HCT116 (cell line): ENCODE data around the gene TBX4. TPM values are rescaled to one million over a fixed set of nuclear protein-coding genes. Genes with fewer than 3 reads are reported as not detected.
A peak's percentile ranks its signal among the peaks of the same experiment; 100 is the strongest.

Source experiments
- ATAC-seq: fragments of 200-7000 bp; cut with Tn5 transposase; 2 replicates; pipeline ENCODE4 v1.9.1; 2020; ENCODE audit warnings: mild to moderate bottlenecking, moderate library complexity
- BruUV-seq: library from RNA; stranded (reverse); fragments of 400-500 nt; replicated peaks from 2 replicates; lab custom pipeline; 2021; lab: Mats Ljungman, UMichigan
- CTCF ChIA-PET: fragments of 300-600 bp; sonication (Branson Sonifier 250); formaldehyde crosslinking; loops from one replicate; lab custom pipeline; 2021; ENCODE audit warnings: antibody characterized with exemption; lab: Charles Lee
- POLR2A ChIA-PET: fragments of 300-600, 350-600 bp; sonication (Branson Sonifier 250); formaldehyde crosslinking; loops from one replicate; lab custom pipeline; 2021; ENCODE audit warnings: antibody characterized with exemption; lab: Charles Lee
- RAD21 ChIA-PET, 2 experiments: fragments of 300-600 bp; sonication (Branson Sonifier 250); formaldehyde crosslinking; loops; one replicate each; lab custom pipeline; 2023; ENCODE audit warnings: low total read pairs in 2 of 2; ENCODE audit not compliant: uncharacterized antibody in 2 of 2, unreplicated experiment in 2 of 2, low non-redundant PET in 1 of 2; lab: Charles Lee
- DNase-seq: peaks from one replicate; pipeline ENCODE4 v3.0.0-alpha.2; 2010; ENCODE audit warnings: low read depth, low spot score
- H2AFZ ChIP-seq: fragments of 200-600 bp; shearing (Covaris generic), sonication (generic); 2 replicates; pipeline ENCODE4 v1.6.1; 2017; ENCODE audit warnings: low read depth, mixed run types, mixed read lengths, antibody characterized with exemption, low read length; ENCODE audit not compliant: poor library complexity, severe bottlenecking
- H3K27ac ChIP-seq: 2 replicates; pipeline ENCODE4 v1.5.1; 2012; ENCODE audit warnings: low read depth, low read length
- H3K27me3 ChIP-seq: fragments of 200-600 bp; sonication (generic); 2 replicates; pipeline ENCODE4 v1.6.1; 2016; ENCODE audit warnings: mixed run types, low read length, mixed read lengths; ENCODE audit not compliant: insufficient read depth
- H3K36me3 ChIP-seq, 2 experiments: fragments of 200-500 bp in 1 of 2; fragments of 200-600 bp in 1 of 2; sonication (Bioruptor generic) in 1 of 2; sonication (generic) in 1 of 2; 2 replicates each; pipeline versions ENCODE4 v1.5.1 to v1.6.1; 2014 to 2016; ENCODE audit warnings: low read length in 2 of 2, inconsistent platforms in 1 of 2, mixed read lengths in 1 of 2, mixed run types in 1 of 2; ENCODE audit not compliant: insufficient read depth in 2 of 2, control insufficient read depth in 1 of 2
- H3K4me1 ChIP-seq, 2 experiments: fragments of 200-600 bp in 1 of 2; sonication (generic) in 1 of 2; 2 replicates each; pipeline versions ENCODE4 v1.5.1 to v1.6.1; 2012 to 2017; ENCODE audit warnings: low read length in 2 of 2, inconsistent platforms in 1 of 2, mild to moderate bottlenecking in 1 of 2, mixed read lengths in 1 of 2, mixed run types in 1 of 2, moderate library complexity in 1 of 2; ENCODE audit not compliant: insufficient read depth in 2 of 2, control insufficient read depth in 1 of 2
- H3K4me2 ChIP-seq: fragments of 200-600 bp; sonication (generic); 2 replicates; pipeline ENCODE4 v1.6.1; 2017; ENCODE audit warnings: mixed run types, low read length, mixed read lengths
- H3K4me3 ChIP-seq, 2 experiments: fragments of 200-600 bp in 1 of 2; sonication (generic) in 1 of 2; replicated peaks in 1 of 2; 2 replicates each; pipeline ENCODE4 v1.5.1; 2011 to 2016; ENCODE audit warnings: low read length in 2 of 2, control low read depth in 1 of 2, low read depth in 1 of 2, mild to moderate bottlenecking in 1 of 2, mixed read lengths in 1 of 2, mixed run types in 1 of 2
- H3K79me2 ChIP-seq: fragments of 200-600 bp; sonication (generic); 2 replicates; pipeline ENCODE4 v1.6.1; 2017; ENCODE audit warnings: mild to moderate bottlenecking, mixed run types, low read length, moderate library complexity, mixed read lengths; ENCODE audit not compliant: insufficient read depth
- H3K9ac ChIP-seq: fragments of 200-600 bp; sonication (generic); 2 replicates; pipeline ENCODE4 v1.6.1; 2016; ENCODE audit warnings: low read length, mixed read lengths
- H3K9me2 ChIP-seq: fragments of 200-600 bp; sonication (generic), shearing (Covaris generic); 2 replicates; pipeline ENCODE4 v1.6.1; 2017; ENCODE audit warnings: mixed run types, mild to moderate bottlenecking, moderate library complexity; ENCODE audit not compliant: insufficient read depth
- H3K9me3 ChIP-seq, 2 experiments: fragments of 200-500 bp in 1 of 2; fragments of 200-600 bp in 1 of 2; sonication (Bioruptor generic) in 1 of 2; sonication (generic) in 1 of 2; 2 replicates each; pipeline ENCODE4 v1.6.1; 2014 to 2017; ENCODE audit warnings: low read length in 2 of 2, mixed read lengths in 2 of 2, inconsistent platforms in 1 of 2, low read depth in 1 of 2, mild to moderate bottlenecking in 1 of 2, mixed run types in 1 of 2, moderate library complexity in 1 of 2; ENCODE audit not compliant: control insufficient read depth in 1 of 2, insufficient read depth in 1 of 2
- H4K20me1 ChIP-seq: fragments of 200-600 bp; sonication (generic), shearing (Covaris generic); 2 replicates; pipeline ENCODE4 v1.6.1; 2017; ENCODE audit warnings: mixed run types, mild to moderate bottlenecking, moderate library complexity; ENCODE audit not compliant: insufficient read depth
- CTCF ChIP-seq, 3 experiments: fragments of 200-600 bp in 1 of 3; sonication (generic) in 1 of 3; IDR thresholded peaks in 2 of 3; conservative IDR thresholded peaks in 1 of 3; 2 replicates each; pipeline ENCODE4 v1.5.1; 2012 to 2017; ENCODE audit warnings: low read depth in 2 of 3, low read length in 2 of 3, antibody characterized with exemption in 1 of 3, borderline replicate concordance in 1 of 3, control low read depth in 1 of 3, mild to moderate bottlenecking in 1 of 3, mixed read lengths in 1 of 3, mixed run types in 1 of 3, moderate library complexity in 1 of 3; ENCODE audit not compliant: insufficient read depth in 1 of 3
- ELF1 ChIP-seq: IDR thresholded peaks from 2 replicates; pipeline ENCODE4 v1.6.1; 2012; ENCODE audit warnings: low read depth, borderline replicate concordance
- POLR2AphosphoS5 ChIP-seq: IDR thresholded peaks from 2 replicates; pipeline ENCODE4 v1.6.1; 2011; ENCODE audit warnings: mild to moderate bottlenecking, low read depth, low read length, moderate library complexity
- RAD21 ChIP-seq: IDR thresholded peaks from 2 replicates; pipeline ENCODE4 v1.6.1; 2012; ENCODE audit warnings: low read depth, mild to moderate bottlenecking
- SIN3A ChIP-seq: IDR thresholded peaks from 2 replicates; pipeline ENCODE4 v1.6.1; 2012; ENCODE audit warnings: low read depth
- SP1 ChIP-seq: IDR thresholded peaks from 2 replicates; pipeline ENCODE4 v1.6.1; 2012; ENCODE audit warnings: low read depth
- SRF ChIP-seq: IDR thresholded peaks from 2 replicates; pipeline ENCODE4 v1.6.1; 2012; ENCODE audit warnings: low read depth
- TCF7L2 ChIP-seq: IDR thresholded peaks from 2 replicates; pipeline ENCODE4 v1.7.0; 2011; ENCODE audit warnings: borderline replicate concordance, inconsistent platforms; ENCODE audit not compliant: insufficient read depth, insufficient read length; ENCODE audit errors: extremely low read depth
- YY1 ChIP-seq: IDR thresholded peaks from 2 replicates; pipeline ENCODE4 v1.6.1; 2011; ENCODE audit warnings: low read length, low read depth, moderate library complexity, mild to moderate bottlenecking; ENCODE audit not compliant: insufficient replicate concordance; ENCODE audit errors: extremely low read depth
- ZFX ChIP-seq: fragments of 450-650 bp; IDR thresholded peaks from 2 replicates; pipeline ENCODE4 v1.6.1; 2017
- ZNF274 ChIP-seq: fragments of 200-500 bp; sonication (Bioruptor generic); IDR thresholded peaks from 2 replicates; pipeline ENCODE4 v1.6.1; 2014; ENCODE audit warnings: mild to moderate bottlenecking, low read depth, low read length, inconsistent platforms
- intact Hi-C: fragments of 100-400 bp; cut with micrococcal nuclease; formaldehyde crosslinking; loops from 2 replicates; pipeline ENCODE4 v1.10.0; 2022
- total RNA-seq: library from RNA; stranded (reverse); gene quantifications from one replicate; pipeline ENCODE4 v1.2.1, GENCODE V29; 2021; ENCODE audit not compliant: unreplicated experiment
- TF ChIP-seq, protein P1 (sequence below): IDR thresholded peaks from 2 replicates; pipeline ENCODE4 v1.6.1; 2012

Gene TBX4
- total RNA-seq, 1 experiment from 2014 or later, result 0.27 TPM

DNA sequence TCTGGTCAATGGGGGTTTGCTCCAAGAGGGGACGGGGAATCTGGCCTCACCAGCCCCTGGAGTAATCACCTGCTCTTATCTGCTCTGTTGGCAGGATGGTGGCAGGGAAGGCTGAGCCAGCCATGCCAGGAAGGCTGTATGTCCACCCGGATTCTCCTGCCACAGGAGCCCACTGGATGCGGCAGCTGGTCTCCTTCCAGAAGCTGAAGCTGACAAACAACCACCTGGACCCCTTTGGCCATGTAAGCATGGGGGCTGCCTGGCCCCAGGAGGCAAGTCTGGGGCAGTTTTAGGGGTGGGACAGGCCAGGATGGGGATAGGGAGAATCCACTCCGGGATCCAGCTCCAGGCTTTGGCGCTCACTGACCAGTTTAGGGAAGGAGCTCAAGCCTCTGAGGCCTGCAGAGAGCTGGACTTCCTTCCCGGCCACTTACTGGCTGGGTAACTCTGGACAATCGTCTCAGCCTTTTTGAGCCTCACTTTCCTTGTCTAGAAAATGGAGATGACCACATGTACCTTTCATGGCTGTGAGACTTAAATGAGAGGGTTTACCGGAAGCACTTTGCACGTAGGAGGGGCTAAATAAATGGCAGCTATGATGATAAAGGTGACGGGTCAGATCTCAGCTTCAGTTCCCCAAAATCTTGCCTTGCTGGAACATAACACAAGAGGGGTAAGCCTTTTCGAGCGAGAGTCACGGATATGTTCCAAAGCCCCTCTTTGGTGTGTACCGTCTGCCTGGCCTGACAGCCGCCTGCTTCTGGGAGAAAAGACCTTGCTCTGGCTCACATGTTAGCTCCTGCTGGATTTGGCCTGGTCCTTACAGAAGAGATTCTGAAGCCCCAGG is 15.4 kb downstream of the TBX4 start:
- Histone ChIP-seq H4K20me1 (no peaks in the 10 kb centered on the region), H3K36me3 (no peaks in the 10 kb centered on the region), H3K4me1 (peaks cover 18 to 27% of the 10 kb centered on the region in 2 experiments), H3K27ac (peak overlapping the region; percentile 23; the same call in 1 of the 2 replicates), H3K4me3 (no peak overlapping the region), H3K9me3 (no peaks in the 10 kb centered on the region), H3K9me2 (no peaks in the 10 kb centered on the region), H2AFZ (peak overlapping the region; percentile 88), H3K9ac (no peak overlapping the region), H3K27me3 (no peaks in the 10 kb centered on the region), H3K4me2 (peak overlapping the region; percentile 38), H3K79me2 (no peaks in the 10 kb centered on the region)
- CTCF ChIA-PET, result interaction anchor here (0.8 to 1.2 kb wide), 3 partner anchors 56 to 116 kb away, joined by 3 to 4 read pairs (median 4); no protein-coding TSS in a partner anchor
- TF ChIP-seq YY1, result peak; percentile 41
- peak; percentile 79 for TF ChIP-seq SP1
- no peak for TF ChIP-seq SRF
- TF ChIP-seq POLR2AphosphoS5, result peak; percentile 68
- TF ChIP-seq ZFX, result peak; percentile 50; the same call in 1 of the 2 replicates
- DNase-seq (peak; percentile 59), ATAC-seq (peak; percentile 90)
- RAD21 ChIA-PET, result interaction anchor here in 1 of 2 experiments (1.4 kb wide), 1 partner anchor 107 kb away, joined by 3 read pairs; no protein-coding TSS in a partner anchor
- POLR2A ChIA-PET, result interaction anchor here (0.5 to 2.9 kb wide), 8 partner anchors 10 to 725 kb away, joined by 3 to 23 read pairs (median 4); no protein-coding TSS in a partner anchor
- intact Hi-C loops, result no loop called here
- BruUV-seq, result no TSS peak

DNA sequence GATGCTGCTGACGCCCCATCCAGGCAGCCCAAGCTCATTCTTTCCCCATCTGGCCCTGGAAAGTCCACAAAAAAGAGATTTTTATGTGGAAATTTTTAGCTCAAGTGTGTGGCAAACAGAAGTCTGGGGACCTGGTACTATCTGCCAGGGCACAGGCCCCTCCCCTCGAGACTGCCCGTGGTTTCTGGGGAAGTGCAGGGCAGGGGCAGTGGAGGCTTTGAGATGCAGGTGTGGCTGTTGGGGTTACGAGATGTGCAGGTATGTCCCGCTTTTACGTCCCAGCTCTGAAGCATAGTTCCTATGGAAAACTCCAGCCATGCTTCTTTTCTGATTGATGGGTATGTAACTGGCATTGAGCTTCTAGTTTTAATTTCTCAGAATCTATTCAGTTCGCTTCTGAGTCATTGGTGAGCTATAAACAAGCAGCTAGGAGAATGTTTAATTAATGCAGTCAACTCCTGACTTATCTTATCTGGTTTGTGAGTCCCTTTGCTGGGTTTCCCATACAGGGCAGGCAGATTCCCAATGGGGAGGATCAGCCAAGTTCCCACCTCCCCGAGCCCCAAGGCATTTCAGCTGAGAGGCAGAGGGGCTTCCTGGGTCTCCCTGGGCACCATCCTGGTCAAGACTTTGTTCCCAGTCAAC is 16.2 kb downstream of the TBX4 start:
- no peak overlapping the region for H3K9ac ChIP-seq
- ATAC-seq, result no peak
- BruUV-seq, result no TSS peak
- H3K9me3 ChIP-seq, result no peaks in the 10 kb centered on the region
- intact Hi-C loops, result no loop called here
- H3K27me3 ChIP-seq, result no peaks in the 10 kb centered on the region
- peak overlapping the region; percentile 23; the same call in 1 of the 2 replicates for H3K27ac ChIP-seq
- no peak overlapping the region for H3K4me2 ChIP-seq
- no peaks in the 10 kb centered on the region for H3K9me2 ChIP-seq
- POLR2A ChIA-PET, result interaction anchor here (0.5 to 2.9 kb wide), 8 partner anchors 9 to 726 kb away, joined by 3 to 23 read pairs (median 4); no protein-coding TSS in a partner anchor
- H2AFZ ChIP-seq, result peak overlapping the region; percentile 88
- no peak overlapping the region for H3K4me3 ChIP-seq
- CTCF ChIA-PET, result interaction anchor here (0.8 to 1.2 kb wide), 3 partner anchors 56 to 115 kb away, joined by 3 to 4 read pairs (median 4); no protein-coding TSS in a partner anchor
- H3K36me3 ChIP-seq, result no peaks in the 10 kb centered on the region
- H4K20me1 ChIP-seq, result no peaks in the 10 kb centered on the region
- peaks cover 18 to 25% of the 10 kb centered on the region in 2 experiments for H3K4me1 ChIP-seq
- no peak for DNase-seq
- RAD21 ChIA-PET, result interaction anchor here in 1 of 2 experiments (1.4 kb wide), 1 partner anchor 106 kb away, joined by 3 read pairs; no protein-coding TSS in a partner anchor
- no peaks in the 10 kb centered on the region for H3K79me2 ChIP-seq
- TF ChIP-seq RAD21, result no peak
- TF ChIP-seq TCF7L2, result no peak
- no peak for TF ChIP-seq ELF1
- no peak for TF ChIP-seq CTCF (IDR thresholded peaks at IDR 0.05 in 2 of 3, conservative IDR thresholded peaks at IDR 0.05 in 1 of 3; ENCODE audit: borderline replicate concordance in 1 of 3, insufficient read depth in 1 of 3, low read depth in 2 of 3, low read length in 2 of 3)
- no peak for TF ChIP-seq ZFX
- TF ChIP-seq ZNF274, result no peak
- no peak for TF ChIP-seq YY1
- TF ChIP-seq, protein P1, sequence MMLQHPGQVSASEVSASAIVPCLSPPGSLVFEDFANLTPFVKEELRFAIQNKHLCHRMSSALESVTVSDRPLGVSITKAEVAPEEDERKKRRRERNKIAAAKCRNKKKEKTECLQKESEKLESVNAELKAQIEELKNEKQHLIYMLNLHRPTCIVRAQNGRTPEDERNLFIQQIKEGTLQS, result no peak
- no peak for TF ChIP-seq SIN3A
